HCT116 (cell line): ENCODE measurements around the gene CDK1. TPM values are rescaled to one million over a fixed set of nuclear protein-coding genes. Genes with fewer than 3 reads are reported as not detected.

Source experiments
- ATAC-seq: fragments of 200-7000 bp; cut with Tn5 transposase; 2 replicates; pipeline ENCODE4 v1.9.1; 2020; ENCODE audit warnings: mild to moderate bottlenecking, moderate library complexity
- BruUV-seq: library from RNA; stranded (reverse); fragments of 400-500 nt; replicated peaks from 2 replicates; lab custom pipeline; 2021; lab: Mats Ljungman, UMichigan
- CTCF ChIA-PET: fragments of 300-600 bp; sonication (Branson Sonifier 250); formaldehyde crosslinking; loops from one replicate; lab custom pipeline; 2021; ENCODE audit warnings: antibody characterized with exemption; lab: Charles Lee
- POLR2A ChIA-PET: fragments of 300-600, 350-600 bp; sonication (Branson Sonifier 250); formaldehyde crosslinking; loops from one replicate; lab custom pipeline; 2021; ENCODE audit warnings: antibody characterized with exemption; lab: Charles Lee
- RAD21 ChIA-PET, 2 experiments: fragments of 300-600 bp; sonication (Branson Sonifier 250); formaldehyde crosslinking; loops; one replicate each; lab custom pipeline; 2023; ENCODE audit warnings: low total read pairs in 2 of 2; ENCODE audit not compliant: uncharacterized antibody in 2 of 2, unreplicated experiment in 2 of 2, low non-redundant PET in 1 of 2; lab: Charles Lee
- DNase-seq: peaks from one replicate; pipeline ENCODE4 v3.0.0-alpha.2; 2010; ENCODE audit warnings: low read depth, low spot score
- H2AFZ ChIP-seq: fragments of 200-600 bp; shearing (Covaris generic), sonication (generic); 2 replicates; pipeline ENCODE4 v1.6.1; 2017; ENCODE audit warnings: low read depth, mixed run types, mixed read lengths, antibody characterized with exemption, low read length; ENCODE audit not compliant: poor library complexity, severe bottlenecking
- H3K27ac ChIP-seq: 2 replicates; pipeline ENCODE4 v1.5.1; 2012; ENCODE audit warnings: low read depth, low read length
- H3K27me3 ChIP-seq: fragments of 200-600 bp; sonication (generic); 2 replicates; pipeline ENCODE4 v1.6.1; 2016; ENCODE audit warnings: mixed run types, low read length, mixed read lengths; ENCODE audit not compliant: insufficient read depth
- H3K36me3 ChIP-seq, 2 experiments: fragments of 200-500 bp in 1 of 2; fragments of 200-600 bp in 1 of 2; sonication (Bioruptor generic) in 1 of 2; sonication (generic) in 1 of 2; 2 replicates each; pipeline versions ENCODE4 v1.5.1 to v1.6.1; 2014 to 2016; ENCODE audit warnings: low read length in 2 of 2, inconsistent platforms in 1 of 2, mixed read lengths in 1 of 2, mixed run types in 1 of 2; ENCODE audit not compliant: insufficient read depth in 2 of 2, control insufficient read depth in 1 of 2
- H3K4me1 ChIP-seq, 2 experiments: fragments of 200-600 bp in 1 of 2; sonication (generic) in 1 of 2; 2 replicates each; pipeline versions ENCODE4 v1.5.1 to v1.6.1; 2012 to 2017; ENCODE audit warnings: low read length in 2 of 2, inconsistent platforms in 1 of 2, mild to moderate bottlenecking in 1 of 2, mixed read lengths in 1 of 2, mixed run types in 1 of 2, moderate library complexity in 1 of 2; ENCODE audit not compliant: insufficient read depth in 2 of 2, control insufficient read depth in 1 of 2
- H3K4me2 ChIP-seq: fragments of 200-600 bp; sonication (generic); 2 replicates; pipeline ENCODE4 v1.6.1; 2017; ENCODE audit warnings: mixed run types, low read length, mixed read lengths
- H3K4me3 ChIP-seq, 2 experiments: fragments of 200-600 bp in 1 of 2; sonication (generic) in 1 of 2; replicated peaks in 1 of 2; 2 replicates each; pipeline ENCODE4 v1.5.1; 2011 to 2016; ENCODE audit warnings: low read length in 2 of 2, control low read depth in 1 of 2, low read depth in 1 of 2, mild to moderate bottlenecking in 1 of 2, mixed read lengths in 1 of 2, mixed run types in 1 of 2
- H3K79me2 ChIP-seq: fragments of 200-600 bp; sonication (generic); 2 replicates; pipeline ENCODE4 v1.6.1; 2017; ENCODE audit warnings: mild to moderate bottlenecking, mixed run types, low read length, moderate library complexity, mixed read lengths; ENCODE audit not compliant: insufficient read depth
- H3K9ac ChIP-seq: fragments of 200-600 bp; sonication (generic); 2 replicates; pipeline ENCODE4 v1.6.1; 2016; ENCODE audit warnings: low read length, mixed read lengths
- H3K9me2 ChIP-seq: fragments of 200-600 bp; sonication (generic), shearing (Covaris generic); 2 replicates; pipeline ENCODE4 v1.6.1; 2017; ENCODE audit warnings: mixed run types, mild to moderate bottlenecking, moderate library complexity; ENCODE audit not compliant: insufficient read depth
- H3K9me3 ChIP-seq, 2 experiments: fragments of 200-500 bp in 1 of 2; fragments of 200-600 bp in 1 of 2; sonication (Bioruptor generic) in 1 of 2; sonication (generic) in 1 of 2; 2 replicates each; pipeline ENCODE4 v1.6.1; 2014 to 2017; ENCODE audit warnings: low read length in 2 of 2, mixed read lengths in 2 of 2, inconsistent platforms in 1 of 2, low read depth in 1 of 2, mild to moderate bottlenecking in 1 of 2, mixed run types in 1 of 2, moderate library complexity in 1 of 2; ENCODE audit not compliant: control insufficient read depth in 1 of 2, insufficient read depth in 1 of 2
- H4K20me1 ChIP-seq: fragments of 200-600 bp; sonication (generic), shearing (Covaris generic); 2 replicates; pipeline ENCODE4 v1.6.1; 2017; ENCODE audit warnings: mixed run types, mild to moderate bottlenecking, moderate library complexity; ENCODE audit not compliant: insufficient read depth
- CBX3 ChIP-seq: IDR thresholded peaks from 2 replicates; pipeline ENCODE4 v1.6.1; 2012; ENCODE audit warnings: low read depth
- CEBPB ChIP-seq: IDR thresholded peaks from 2 replicates; pipeline ENCODE4 v1.6.1; 2012; ENCODE audit warnings: low read depth
- EGR1 ChIP-seq: IDR thresholded peaks from 2 replicates; pipeline ENCODE4 v1.6.1; 2012; ENCODE audit warnings: low read depth
- ELF1 ChIP-seq: IDR thresholded peaks from 2 replicates; pipeline ENCODE4 v1.6.1; 2012; ENCODE audit warnings: low read depth, borderline replicate concordance
- EZH2 ChIP-seq: fragments of 200-600 bp; sonication (generic); IDR thresholded peaks from 2 replicates; pipeline ENCODE4 v1.6.1; 2017; ENCODE audit warnings: antibody characterized with exemption, mixed run types
- EZH2phosphoT487 ChIP-seq: fragments of 200-600 bp; IDR thresholded peaks from 2 replicates; pipeline ENCODE4 v1.6.1; 2018; ENCODE audit warnings: antibody characterized with exemption, borderline replicate concordance
- FOSL1 ChIP-seq: IDR thresholded peaks from 2 replicates; pipeline ENCODE4 v1.6.1; 2012; ENCODE audit warnings: low read depth
- JUND ChIP-seq: IDR thresholded peaks from 2 replicates; pipeline ENCODE4 v1.6.1; 2012
- POLR2A ChIP-seq: IDR thresholded peaks from 2 replicates; pipeline ENCODE4 v1.7.0; 2011; ENCODE audit warnings: borderline replicate concordance; ENCODE audit not compliant: insufficient read depth, insufficient read length; ENCODE audit errors: extremely low read depth
- POLR2AphosphoS5 ChIP-seq: IDR thresholded peaks from 2 replicates; pipeline ENCODE4 v1.6.1; 2011; ENCODE audit warnings: mild to moderate bottlenecking, low read depth, low read length, moderate library complexity
- RAD21 ChIP-seq: IDR thresholded peaks from 2 replicates; pipeline ENCODE4 v1.6.1; 2012; ENCODE audit warnings: low read depth, mild to moderate bottlenecking
- SP1 ChIP-seq: IDR thresholded peaks from 2 replicates; pipeline ENCODE4 v1.6.1; 2012; ENCODE audit warnings: low read depth
- SRF ChIP-seq: IDR thresholded peaks from 2 replicates; pipeline ENCODE4 v1.6.1; 2012; ENCODE audit warnings: low read depth
- TCF7L2 ChIP-seq: IDR thresholded peaks from 2 replicates; pipeline ENCODE4 v1.7.0; 2011; ENCODE audit warnings: borderline replicate concordance, inconsistent platforms; ENCODE audit not compliant: insufficient read depth, insufficient read length; ENCODE audit errors: extremely low read depth
- YY1 ChIP-seq: IDR thresholded peaks from 2 replicates; pipeline ENCODE4 v1.6.1; 2011; ENCODE audit warnings: low read length, low read depth, moderate library complexity, mild to moderate bottlenecking; ENCODE audit not compliant: insufficient replicate concordance; ENCODE audit errors: extremely low read depth
- ZNF274 ChIP-seq: fragments of 200-500 bp; sonication (Bioruptor generic); IDR thresholded peaks from 2 replicates; pipeline ENCODE4 v1.6.1; 2014; ENCODE audit warnings: mild to moderate bottlenecking, low read depth, low read length, inconsistent platforms
- intact Hi-C: fragments of 100-400 bp; cut with micrococcal nuclease; formaldehyde crosslinking; loops from 2 replicates; pipeline ENCODE4 v1.10.0; 2022
- total RNA-seq: library from RNA; stranded (reverse); gene quantifications from one replicate; pipeline ENCODE4 v1.2.1, GENCODE V29; 2021; ENCODE audit not compliant: unreplicated experiment
- TF ChIP-seq, protein P1 (sequence below): IDR thresholded peaks from 2 replicates; pipeline ENCODE4 v1.6.1; 2012
- TF ChIP-seq, protein P2 (sequence below): IDR thresholded peaks from 2 replicates; pipeline ENCODE4 v1.6.1; 2011; ENCODE audit warnings: mild to moderate bottlenecking, low read length, moderate library complexity; ENCODE audit not compliant: insufficient replicate concordance; ENCODE audit errors: extremely low read depth
- TF ChIP-seq, protein P3 (sequence below): IDR thresholded peaks from 2 replicates; pipeline ENCODE4 v1.6.1; 2012; ENCODE audit warnings: low read depth
- TF ChIP-seq, protein P4 (sequence below): IDR thresholded peaks from 2 replicates; pipeline ENCODE4 v1.6.1; 2012

The CDK1 gene
- total RNA-seq, 1 experiment from 2014 or later: 104 TPM

DNA sequence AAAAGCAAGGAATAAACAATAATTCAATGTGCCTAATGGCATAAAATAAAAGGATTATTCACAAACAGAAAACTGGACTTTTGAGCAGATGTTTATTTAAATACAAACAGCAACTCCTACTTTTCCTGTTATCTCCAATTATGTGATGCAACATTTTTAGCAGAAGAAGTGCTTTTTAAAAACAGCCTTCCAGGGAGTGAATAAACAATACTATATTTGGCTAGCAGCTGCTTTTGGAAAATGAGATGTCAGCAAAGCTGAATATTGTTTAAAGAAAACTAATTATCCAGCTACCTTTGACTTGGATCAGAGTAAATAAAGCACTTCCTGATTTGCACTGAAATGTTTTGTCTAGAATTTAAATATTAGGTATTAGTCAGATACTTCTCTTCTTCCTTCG is 23.2 kb downstream of the CDK1 start:
- Histone ChIP-seq H3K4me1 (0 out of 4 replicates have a peak, but pooled peaks cover 0 to 8% of the 10 kb centered on the region in 2 experiments), H3K27me3 (no peaks in the 10 kb centered on the region), H3K9ac (no peak overlapping the region), H3K79me2 (peaks cover 8% of the 10 kb centered on the region; the same call in 1 of the 2 replicates), H3K27ac (no peak overlapping the region), H4K20me1 (no peaks in the 10 kb centered on the region), H3K9me2 (no peaks in the 10 kb centered on the region), H3K9me3 (no peaks in the 10 kb centered on the region), H3K4me3 (no peak overlapping the region), H2AFZ (no peak overlapping the region), H3K36me3 (peaks cover 2 to 7% of the 10 kb centered on the region in 2 experiments; a peak in 2 of 4 replicates), H3K4me2 (no peak overlapping the region)
- ChIA-PET RAD21 (no interaction called here), POLR2A (interaction anchor here (1.0 kb wide), 1 partner anchor 23 kb away, joined by 3 read pairs; the partner anchor contains the start of gene CDK1), CTCF (no interaction called here)
- ATAC-seq: no peak
- BruUV-seq: no TSS peak
- DNase-seq: no peak
- intact Hi-C loops: no loop called here
- TF ChIP-seq ELF1: no peak
- TF ChIP-seq EZH2: no peak
- TF ChIP-seq POLR2A: no peak
- TF ChIP-seq, protein P1, sequence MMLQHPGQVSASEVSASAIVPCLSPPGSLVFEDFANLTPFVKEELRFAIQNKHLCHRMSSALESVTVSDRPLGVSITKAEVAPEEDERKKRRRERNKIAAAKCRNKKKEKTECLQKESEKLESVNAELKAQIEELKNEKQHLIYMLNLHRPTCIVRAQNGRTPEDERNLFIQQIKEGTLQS: no peak
- TF ChIP-seq, protein P2, sequence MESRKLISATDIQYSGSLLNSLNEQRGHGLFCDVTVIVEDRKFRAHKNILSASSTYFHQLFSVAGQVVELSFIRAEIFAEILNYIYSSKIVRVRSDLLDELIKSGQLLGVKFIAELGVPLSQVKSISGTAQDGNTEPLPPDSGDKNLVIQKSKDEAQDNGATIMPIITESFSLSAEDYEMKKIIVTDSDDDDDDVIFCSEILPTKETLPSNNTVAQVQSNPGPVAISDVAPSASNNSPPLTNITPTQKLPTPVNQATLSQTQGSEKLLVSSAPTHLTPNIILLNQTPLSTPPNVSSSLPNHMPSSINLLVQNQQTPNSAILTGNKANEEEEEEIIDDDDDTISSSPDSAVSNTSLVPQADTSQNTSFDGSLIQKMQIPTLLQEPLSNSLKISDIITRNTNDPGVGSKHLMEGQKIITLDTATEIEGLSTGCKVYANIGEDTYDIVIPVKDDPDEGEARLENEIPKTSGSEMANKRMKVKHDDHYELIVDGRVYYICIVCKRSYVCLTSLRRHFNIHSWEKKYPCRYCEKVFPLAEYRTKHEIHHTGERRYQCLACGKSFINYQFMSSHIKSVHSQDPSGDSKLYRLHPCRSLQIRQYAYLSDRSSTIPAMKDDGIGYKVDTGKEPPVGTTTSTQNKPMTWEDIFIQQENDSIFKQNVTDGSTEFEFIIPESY: no peak
- no peak for TF ChIP-seq EGR1
- no peak for TF ChIP-seq POLR2AphosphoS5
- TF ChIP-seq EZH2phosphoT487: no peak
- TF ChIP-seq FOSL1: no peak
- no peak for TF ChIP-seq TCF7L2
- TF ChIP-seq, protein P3, sequence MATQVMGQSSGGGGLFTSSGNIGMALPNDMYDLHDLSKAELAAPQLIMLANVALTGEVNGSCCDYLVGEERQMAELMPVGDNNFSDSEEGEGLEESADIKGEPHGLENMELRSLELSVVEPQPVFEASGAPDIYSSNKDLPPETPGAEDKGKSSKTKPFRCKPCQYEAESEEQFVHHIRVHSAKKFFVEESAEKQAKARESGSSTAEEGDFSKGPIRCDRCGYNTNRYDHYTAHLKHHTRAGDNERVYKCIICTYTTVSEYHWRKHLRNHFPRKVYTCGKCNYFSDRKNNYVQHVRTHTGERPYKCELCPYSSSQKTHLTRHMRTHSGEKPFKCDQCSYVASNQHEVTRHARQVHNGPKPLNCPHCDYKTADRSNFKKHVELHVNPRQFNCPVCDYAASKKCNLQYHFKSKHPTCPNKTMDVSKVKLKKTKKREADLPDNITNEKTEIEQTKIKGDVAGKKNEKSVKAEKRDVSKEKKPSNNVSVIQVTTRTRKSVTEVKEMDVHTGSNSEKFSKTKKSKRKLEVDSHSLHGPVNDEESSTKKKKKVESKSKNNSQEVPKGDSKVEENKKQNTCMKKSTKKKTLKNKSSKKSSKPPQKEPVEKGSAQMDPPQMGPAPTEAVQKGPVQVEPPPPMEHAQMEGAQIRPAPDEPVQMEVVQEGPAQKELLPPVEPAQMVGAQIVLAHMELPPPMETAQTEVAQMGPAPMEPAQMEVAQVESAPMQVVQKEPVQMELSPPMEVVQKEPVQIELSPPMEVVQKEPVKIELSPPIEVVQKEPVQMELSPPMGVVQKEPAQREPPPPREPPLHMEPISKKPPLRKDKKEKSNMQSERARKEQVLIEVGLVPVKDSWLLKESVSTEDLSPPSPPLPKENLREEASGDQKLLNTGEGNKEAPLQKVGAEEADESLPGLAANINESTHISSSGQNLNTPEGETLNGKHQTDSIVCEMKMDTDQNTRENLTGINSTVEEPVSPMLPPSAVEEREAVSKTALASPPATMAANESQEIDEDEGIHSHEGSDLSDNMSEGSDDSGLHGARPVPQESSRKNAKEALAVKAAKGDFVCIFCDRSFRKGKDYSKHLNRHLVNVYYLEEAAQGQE: no peak
- TF ChIP-seq YY1: no peak
- TF ChIP-seq CBX3: no peak
- TF ChIP-seq, protein P4, sequence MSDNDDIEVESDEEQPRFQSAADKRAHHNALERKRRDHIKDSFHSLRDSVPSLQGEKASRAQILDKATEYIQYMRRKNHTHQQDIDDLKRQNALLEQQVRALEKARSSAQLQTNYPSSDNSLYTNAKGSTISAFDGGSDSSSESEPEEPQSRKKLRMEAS: no peak
- no peak for TF ChIP-seq JUND
- no peak for TF ChIP-seq SP1
- TF ChIP-seq CEBPB: no peak
- TF ChIP-seq SRF: no peak
- TF ChIP-seq ZNF274: no peak
- TF ChIP-seq RAD21: no peak
- TF ChIP-seq, all 23 proteins: peak for 0
